ENCODE measurements around the gene TNFRSF1B.

The TNFRSF1B gene

DNA sequence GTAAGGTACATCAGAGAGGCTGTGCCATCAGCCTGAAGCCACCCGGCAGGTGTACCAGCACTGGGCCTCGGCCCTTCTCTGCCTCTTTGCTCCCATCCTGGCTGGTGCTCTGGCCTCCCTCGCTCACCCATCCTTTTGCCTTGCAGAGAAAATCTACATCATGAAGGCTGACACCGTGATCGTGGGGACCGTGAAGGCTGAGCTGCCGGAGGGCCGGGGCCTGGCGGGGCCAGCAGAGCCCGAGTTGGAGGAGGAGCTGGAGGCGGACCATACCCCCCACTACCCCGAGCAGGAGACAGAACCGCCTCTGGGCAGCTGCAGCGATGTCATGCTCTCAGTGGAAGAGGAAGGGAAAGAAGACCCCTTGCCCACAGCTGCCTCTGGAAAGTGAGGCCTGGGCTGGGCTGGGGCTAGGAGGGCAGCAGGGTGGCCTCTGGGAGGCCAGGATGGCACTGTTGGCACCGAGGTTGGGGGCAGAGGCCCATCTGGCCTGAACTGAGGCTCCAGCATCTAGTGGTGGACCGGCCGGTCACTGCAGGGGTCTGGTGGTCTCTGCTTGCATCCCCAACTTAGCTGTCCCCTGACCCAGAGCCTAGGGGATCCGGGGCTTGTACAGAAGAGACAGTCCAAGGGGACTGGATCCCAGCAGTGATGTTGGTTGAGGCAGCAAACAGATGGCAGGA lies 24.5 kb upstream of the TNFRSF1B start:
- no peak for DNase-seq

- no peak for DNase-seq
These were observed 23.7 kb upstream of the TNFRSF1B start for GRCh38 chr1:12142891-12143630.

- no peak for DNase-seq
These were observed 23.1 kb upstream of the TNFRSF1B start for GRCh38 chr1:12143631-12144155.

GRCh38 chr1:12144236-12144635 lies 22.6 kb upstream of the TNFRSF1B start:
- no peak for DNase-seq

DNA sequence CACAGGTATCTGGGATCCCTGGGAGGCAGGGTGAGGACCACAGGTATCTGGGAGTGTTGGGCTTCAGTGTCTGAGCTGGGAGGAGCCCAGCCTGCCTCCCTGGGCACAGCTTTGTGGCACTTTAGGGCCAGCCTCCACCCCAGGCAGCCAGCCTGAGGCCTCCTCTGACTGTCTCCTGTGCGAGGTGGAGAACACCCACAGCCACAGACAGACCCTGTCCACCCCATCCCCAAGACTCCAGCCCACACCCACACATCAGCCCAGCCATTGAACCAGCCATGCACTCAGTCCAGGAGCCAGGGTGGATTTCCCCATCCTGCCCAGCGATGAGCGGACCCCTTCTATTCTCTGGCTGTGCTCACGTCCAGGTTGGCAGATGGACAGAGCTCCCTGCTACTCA lies 21.8 kb upstream of the TNFRSF1B start:
- DNase-seq: no peak

GRCh38 chr1:12145616-12146342 lies 21.0 kb upstream of the TNFRSF1B start:
- no peak for DNase-seq

DNA sequence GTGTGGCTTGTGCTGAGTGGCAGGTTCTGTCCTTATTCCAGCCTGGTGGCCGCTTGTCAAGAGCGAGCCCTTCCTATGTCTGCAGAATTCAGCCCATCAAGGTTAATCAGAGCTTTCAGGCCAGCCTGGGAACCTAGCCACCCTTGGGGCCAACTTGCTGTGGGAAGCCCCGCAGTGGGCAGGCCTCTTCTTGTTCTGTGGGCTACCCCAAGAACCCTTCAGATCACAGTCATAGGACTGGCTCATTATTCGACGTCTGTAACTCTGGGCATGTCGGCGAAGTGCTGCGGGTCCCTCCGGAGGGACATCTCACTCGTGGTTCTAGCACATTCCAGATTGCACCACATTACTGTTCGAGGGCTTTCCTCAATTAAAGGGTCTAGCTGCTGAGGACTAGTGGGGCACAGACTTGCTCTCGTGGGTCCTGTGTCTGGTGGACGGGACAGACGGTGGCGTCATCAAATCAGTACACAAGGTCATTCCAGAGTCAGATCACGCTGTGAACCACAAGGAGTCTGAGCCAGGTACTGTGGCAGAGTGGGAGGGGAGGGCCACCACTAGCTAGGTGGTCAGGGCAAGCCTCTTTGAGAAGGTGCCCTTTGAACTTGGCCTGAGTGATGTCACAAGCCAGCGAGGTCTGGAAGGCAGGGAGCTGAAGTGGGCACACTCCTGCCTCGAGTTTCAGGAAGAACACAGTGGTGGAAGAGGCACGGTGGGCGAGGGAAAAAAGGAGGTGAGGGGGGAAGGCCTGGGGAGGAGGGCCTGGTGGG lies 20.3 kb upstream of the TNFRSF1B start:
- no peak for DNase-seq

- no peak for DNase-seq
These were observed 19.5 kb upstream of the TNFRSF1B start for GRCh38 chr1:12147201-12147701.

DNA sequence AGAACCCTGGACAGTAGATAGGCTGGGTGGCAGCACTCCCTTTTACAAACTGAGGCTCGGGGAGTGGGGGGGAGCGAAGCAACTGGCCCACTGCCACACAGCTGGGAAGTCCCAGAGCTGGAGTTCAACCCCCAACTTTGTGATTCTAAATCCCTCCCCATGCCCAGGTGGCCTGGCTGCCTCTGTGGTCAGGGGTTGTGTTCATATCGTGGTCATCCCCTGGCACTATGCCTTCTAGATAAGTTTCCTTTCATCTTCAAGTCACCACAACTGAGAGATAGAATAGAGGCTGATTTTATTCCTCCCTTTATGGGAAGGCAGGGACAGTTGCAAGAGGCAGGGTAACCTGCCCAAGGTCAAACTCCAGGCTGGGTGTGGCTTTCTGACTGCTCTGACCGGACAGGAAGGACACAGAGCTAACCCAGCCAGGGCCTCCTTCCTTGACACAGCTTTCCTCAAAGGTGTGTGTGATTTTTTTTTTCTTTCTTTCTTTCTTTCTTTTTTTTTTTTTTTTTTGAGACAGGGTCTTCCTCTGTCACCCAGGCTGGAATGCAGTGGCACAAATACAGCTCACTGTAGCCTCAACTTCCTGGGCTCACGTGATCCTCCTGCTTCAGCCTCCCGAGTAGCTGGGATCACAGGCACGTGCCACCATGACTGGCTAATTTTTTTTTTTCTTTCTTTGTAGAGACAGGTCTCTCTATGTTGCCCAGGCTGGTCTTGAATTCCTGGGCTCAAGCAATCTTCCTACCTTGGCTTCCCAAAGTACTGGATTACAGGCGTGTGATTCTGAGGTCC lies 18.4 kb upstream of the TNFRSF1B start:
- no peak for DNase-seq

DNA sequence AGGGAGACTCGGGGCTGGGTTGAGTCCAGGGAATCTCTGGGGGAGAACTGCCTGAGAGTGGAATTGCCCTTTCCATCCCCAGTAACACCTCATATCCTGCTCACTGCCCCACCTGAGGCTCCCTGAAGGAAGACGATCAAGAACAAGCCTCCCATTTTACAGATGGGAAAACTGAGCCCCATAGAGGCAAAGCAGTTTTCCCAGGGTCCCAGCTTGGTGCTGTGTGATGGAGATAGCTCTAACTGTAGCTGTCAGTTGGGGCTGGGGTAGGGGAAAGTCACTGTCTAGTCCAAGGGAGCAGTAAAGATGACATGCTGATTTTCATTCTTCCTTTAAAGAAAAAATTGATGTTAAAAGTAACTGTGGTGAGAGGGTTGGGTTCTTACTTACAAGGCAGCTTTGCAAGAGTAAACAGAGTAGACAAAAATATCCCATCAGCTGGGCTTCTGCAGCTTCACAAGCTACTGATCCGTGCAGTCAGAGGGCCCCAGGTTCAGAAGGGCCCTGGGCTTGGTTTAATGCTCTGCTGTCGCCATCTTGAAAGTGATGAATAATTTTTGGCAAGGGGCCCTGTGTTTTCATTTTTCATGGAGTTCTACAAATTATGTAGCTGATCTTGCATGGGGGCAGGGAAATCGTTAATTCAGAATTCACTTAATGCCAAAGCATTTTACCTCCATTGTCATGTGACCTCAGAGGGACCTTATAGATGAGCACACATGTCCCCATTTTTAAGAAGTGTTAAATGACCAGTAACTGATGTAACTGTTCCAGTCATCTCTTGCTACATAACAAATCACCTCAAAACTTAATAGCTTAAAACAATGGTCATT lies 17.6 kb upstream of the TNFRSF1B start:
- DNase-seq: no peak

- DNase-seq: no peak
These were observed 17.0 kb upstream of the TNFRSF1B start for GRCh38 chr1:12149791-12150175.

DNA sequence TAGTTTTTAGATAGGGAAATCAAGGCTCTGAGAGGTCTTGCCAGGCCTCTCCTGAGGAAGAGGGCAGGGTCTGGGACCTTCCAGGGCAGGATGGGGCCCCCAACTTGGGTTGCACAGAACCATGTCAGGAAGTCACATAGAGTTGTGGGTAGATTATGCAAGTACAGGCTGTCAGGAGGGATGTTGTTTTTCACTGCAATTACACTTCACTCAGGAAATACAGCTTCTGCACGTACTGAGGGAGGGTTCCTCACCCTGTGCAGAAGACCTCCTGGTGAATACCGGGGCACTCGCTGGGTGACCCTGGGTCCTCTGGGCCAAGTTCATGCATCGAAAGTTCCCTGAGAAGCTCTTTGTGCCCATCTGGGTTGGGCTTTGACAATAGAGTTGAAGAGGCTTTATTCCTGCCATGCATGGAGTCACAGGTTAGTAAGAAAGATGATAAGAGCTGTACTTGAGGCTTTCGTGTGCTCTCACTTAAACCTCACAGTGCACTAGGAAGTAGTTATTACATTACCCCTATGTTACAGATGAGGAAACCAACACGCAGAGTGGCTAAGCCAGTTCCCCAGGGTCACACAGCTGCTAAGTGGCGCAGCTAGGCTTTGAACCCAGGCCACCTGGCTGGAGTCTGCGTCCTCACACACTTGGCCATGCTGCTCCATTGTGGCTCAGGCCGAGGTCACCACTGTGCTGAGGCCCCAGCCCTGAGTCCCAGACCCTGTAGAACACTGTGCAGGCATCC lies 16.2 kb upstream of the TNFRSF1B start:
- no peak for DNase-seq

- DNase-seq: no peak
These were observed 15.3 kb upstream of the TNFRSF1B start for GRCh38 chr1:12151465-12151864.

- DNase-seq: no peak
These were observed 14.5 kb upstream of the TNFRSF1B start for GRCh38 chr1:12152113-12152891.

DNA sequence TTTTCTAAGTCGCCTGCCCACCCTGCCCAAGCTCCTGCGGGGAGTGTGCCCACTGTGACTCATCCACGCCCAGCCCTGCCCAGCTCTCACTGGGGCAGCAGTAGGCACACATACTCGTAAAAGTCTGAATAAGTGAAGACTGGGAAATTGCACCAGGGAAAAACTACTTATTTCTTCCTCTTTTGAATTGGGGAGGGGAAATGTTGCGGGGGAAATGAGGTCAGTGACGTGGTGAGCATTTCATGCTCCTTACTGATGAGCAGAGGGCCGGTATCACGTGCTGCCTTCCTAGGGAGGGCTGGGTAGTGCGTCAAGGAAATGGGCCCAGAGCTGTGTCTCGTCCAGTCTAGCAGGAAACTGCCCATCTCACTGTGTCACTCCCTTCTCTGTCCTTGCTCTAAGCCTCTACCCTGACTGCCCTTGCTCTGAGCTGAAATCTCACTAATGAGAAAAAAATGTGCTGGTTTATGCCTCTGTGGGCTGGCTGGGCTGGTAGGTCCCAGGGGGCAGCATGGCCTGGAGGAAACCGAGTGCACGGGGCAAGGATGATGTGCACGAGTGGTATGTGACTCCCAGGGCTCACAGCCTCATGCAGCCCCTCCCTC lies 13.5 kb upstream of the TNFRSF1B start:
- DNase-seq: no peak

GRCh38 chr1:12155328-12155727 lies 11.5 kb upstream of the TNFRSF1B start:
- no peak for DNase-seq

DNA sequence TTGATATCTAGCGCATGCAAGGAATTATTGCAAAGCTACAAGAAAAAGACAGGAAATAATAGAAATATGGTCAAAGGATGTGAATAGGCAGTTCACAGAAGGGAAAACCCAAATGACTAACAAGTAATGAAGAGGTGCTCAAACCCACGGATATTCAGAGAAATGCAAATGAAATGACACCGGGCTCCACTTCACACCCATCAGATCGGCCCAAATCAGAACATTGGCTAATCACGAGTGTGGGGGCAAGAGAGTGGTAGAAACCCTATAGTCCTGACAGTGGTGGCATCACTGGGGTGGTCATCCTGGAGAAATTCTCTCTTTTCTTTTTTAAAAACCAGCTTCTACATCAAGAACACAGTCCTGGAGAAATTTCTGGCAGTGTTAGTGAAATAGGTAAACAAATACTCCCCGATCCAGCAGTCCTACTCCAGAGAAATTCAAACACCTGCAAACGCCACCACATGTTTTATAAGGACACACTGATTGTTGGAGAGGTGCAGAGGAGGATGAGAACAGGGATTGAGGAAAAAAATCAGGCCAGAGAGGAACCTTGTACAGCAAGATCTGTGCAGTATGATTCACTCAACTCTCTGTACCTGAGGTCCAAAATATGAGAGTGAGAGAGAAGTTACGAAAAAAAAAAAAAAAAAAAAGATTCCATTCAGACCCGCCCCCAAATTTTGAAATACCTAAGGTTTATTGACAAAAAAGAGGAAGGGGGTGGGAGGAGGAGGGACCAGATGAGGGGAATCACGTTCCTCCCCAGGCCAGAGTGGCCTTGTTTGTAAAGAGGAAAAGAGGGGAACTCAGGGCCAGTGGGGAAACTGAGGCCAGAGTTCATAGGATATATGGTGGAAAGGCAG lies 9.2 kb upstream of the TNFRSF1B start:
- DNase-seq: no peak

All from NCI-H1436 treated with DMSO at 0.1 percent for 48 hours (cell line).